GM18499 (cell line): ENCODE results near the gene TPRG1L.
"Not testable (repeated sequence)": the region's sequence is repeated elsewhere in the genome, so short reads cannot be mapped to it uniquely, and the experiment has no call there.

Source experiments
- ATAC-seq: cut with Tn5 transposase; IDR thresholded peaks from one replicate; pipeline ENCODE4 v1.9.1; 2021; ENCODE audit warnings: moderate number of reproducible peaks; ENCODE audit not compliant: insufficient read depth, unreplicated experiment

The TPRG1L gene

GRCh38 chr1:3606779-3607702, 17.8 kb upstream of the TPRG1L start:
- ATAC-seq, result no peak

- no peak for ATAC-seq
Measured at GRCh38 chr1:3607703-3608065, 17.1 kb upstream of the TPRG1L start.

DNA sequence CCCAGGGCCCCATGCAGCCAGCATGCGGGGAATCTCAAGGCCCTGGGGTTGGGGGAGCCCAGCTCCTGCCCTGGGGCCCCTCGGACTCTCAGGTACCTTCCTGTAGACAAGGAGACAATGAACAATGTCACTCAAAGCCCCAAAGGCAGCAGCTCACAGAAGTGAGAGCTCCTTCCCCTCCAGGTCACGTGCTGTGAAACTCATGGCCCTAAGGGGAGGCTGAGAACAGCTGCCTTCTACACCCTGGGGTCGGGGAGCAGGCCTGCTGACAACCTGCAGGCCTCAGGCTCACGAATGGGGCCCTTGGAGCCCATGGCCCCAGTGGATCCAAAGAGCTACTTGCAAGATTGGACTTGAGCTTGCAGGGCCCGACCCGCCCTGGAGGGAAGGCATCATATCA, 16.7 kb upstream of the TPRG1L start:
- no peak for ATAC-seq

GRCh38 chr1:3609016-3609768, 15.6 kb upstream of the TPRG1L start:
- no peak for ATAC-seq

DNA sequence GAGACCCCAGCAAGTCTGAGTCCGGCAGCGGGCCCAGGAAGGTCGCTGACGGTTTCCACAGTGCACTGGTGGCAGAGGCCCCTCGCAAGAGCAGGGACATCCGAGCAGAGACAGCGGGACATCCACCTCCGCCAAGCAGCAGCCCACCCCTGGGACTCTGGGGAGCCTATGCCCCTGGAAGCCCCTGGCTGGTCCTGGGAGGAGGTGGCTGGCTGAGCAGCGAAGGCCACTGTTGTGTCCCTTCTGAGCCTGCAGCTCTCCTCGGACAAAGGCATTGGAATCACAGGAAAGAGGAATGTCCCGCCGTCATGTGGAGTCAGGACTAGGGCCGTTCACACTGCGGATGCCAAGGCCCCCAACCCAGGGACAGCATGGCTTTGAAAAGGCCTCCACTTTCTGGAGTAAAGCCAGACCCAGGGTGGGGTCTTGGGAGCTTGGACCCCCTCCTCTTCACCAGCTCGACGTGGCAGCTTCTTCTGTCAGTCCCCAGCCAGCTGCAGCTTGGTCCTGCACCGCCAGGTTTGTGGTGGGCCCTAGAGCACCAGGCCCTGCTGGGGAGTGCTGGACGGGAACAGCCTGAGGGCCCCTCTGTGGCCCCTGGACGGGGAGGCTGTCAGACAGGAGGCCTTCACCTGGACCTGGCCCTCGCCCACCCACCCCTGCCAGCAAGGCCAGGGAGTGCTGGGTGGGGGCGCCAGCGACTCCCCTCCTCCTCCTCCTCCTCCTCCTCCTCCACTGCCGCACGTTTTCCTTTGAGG, 14.9 kb upstream of the TPRG1L start:
- ATAC-seq, result no peak

- no peak for ATAC-seq
Measured at GRCh38 chr1:3610527-3611169, 14.2 kb upstream of the TPRG1L start.

GRCh38 chr1:3611170-3612019, 13.4 kb upstream of the TPRG1L start, which contains the start of gene MEGF6:
TSS of gene MEGF6 (minus strand) at chr1:3611508. CDS start at chr1:3611268, 240 bp downstream.
- no peak for ATAC-seq

- no peak for ATAC-seq
Measured at GRCh38 chr1:3612123-3612522, 12.7 kb upstream of the TPRG1L start.

DNA sequence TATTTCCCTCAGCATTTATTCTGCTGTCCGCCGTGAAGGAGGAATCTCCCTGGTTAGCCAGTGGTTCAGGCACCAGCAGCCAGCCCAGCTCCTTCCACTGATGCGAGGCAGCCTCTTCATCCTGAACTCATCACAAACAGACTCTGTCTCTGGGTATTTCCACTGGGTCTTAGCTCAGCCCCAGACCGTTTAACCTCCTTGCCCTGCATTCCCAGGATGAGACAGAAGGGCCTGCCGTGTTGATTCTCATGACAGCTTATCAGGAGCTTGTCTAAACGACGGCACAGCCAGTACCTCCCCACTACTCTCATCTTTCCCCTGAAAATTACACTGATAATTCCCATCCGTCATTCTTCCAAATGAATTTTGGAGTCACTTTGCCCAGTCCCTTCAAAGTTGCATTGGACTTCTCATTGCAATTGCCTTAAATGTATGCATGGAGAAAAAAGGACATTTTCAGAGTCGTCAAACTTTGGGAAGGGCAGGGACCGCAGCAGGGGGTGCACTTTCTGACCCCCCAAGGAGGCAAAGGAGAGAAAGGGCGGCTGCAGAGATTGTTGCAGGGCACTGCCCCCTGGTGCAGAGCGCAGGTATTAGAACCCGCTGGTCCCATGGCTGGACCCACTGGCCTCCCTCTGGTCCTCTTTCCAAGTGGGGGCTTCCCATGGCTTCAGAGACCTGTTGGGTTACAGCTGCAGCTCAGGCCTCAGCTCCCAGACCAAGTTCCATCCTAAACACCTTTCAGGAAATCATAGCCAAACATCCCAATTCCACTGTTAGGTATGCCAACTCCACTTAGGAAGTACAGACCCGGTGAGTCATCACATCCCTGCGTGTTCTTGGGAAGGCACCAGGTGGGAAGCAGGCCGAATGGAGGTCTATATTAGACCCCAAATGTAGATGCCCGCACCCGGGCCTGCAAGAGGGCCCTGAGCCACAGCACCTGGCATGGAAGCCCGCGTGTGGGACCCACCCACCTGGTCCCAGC, 9.8 kb upstream of the TPRG1L start:
- ATAC-seq, result no peak

DNA sequence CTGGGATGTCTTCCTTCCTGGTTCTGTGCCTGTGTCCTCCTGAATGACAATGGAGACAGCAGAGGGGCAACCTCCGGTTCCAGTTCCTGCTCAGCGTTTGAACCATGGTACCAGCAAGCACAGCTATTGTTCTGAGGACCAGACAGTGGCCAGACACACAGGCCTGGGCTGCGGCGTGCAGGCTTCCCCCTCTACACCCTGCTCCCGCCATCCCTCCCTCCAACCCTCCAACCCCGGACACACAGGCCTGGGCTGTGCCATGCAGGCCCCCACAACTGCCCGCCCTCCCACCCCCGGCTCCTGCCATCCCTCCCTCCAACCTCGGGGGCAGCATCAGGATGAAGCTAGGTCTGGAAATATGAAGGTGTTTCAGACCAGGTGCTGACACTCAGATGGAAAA, 8.0 kb upstream of the TPRG1L start:
- no peak for ATAC-seq

- ATAC-seq, result no peak
Measured at GRCh38 chr1:3617806-3618345, 6.9 kb upstream of the TPRG1L start.

DNA sequence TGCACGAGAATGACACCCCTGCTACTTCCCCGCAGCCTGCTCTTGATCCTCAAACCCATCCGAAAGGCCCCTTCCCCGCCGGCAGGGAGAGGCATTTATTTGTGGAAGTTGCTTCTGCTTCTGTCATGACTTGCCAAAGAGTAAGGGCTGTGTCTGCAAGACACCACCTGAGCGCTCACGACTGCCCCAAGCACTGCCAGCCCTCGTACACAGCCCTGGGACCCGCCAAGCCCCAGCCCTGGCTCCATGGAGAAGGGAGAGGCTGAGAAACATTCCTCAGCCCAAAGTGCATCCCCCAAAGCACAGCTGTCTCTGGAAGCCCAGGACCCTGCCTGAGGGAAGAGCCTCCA, 6.3 kb upstream of the TPRG1L start:
- no peak for ATAC-seq

- ATAC-seq, result no peak
Measured at GRCh38 chr1:3618881-3619671, 5.7 kb upstream of the TPRG1L start.

GRCh38 chr1:3620708-3621107, 4.1 kb upstream of the TPRG1L start:
- ATAC-seq, result no peak

GRCh38 chr1:3621151-3621671, 3.6 kb upstream of the TPRG1L start:
- not testable (repeated sequence) for ATAC-seq

DNA sequence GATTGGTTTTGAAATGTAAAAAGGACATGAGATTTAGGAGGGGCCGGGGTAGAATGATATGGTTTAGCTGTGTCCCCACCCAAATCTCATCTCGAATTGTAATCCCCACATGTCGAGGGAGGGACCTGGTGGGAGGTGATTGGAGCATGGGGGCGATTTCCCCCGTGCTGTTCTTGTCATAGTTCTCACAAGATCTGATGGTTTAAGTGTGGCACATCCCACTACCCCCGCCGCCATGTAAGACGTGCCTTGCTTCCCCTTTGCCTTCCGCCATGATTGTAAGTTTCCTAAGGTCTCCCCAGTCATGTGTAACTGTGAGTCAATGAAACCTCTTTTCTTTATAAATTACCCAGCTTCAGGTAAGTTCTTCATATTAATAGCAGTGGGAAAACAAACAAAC, 2.7 kb upstream of the TPRG1L start:
- ATAC-seq, result not testable (repeated sequence)
